GM13976 (cell line): ENCODE data around the gene DOCK4.

Experiments
- DNase-seq: peaks from one replicate; pipeline ENCODE4 v3.0.0; 2012; ENCODE audit warnings: low spot score
- CTCF ChIP-seq: IDR thresholded peaks from 2 replicates; pipeline ENCODE4 v1.5.1; 2012; ENCODE audit warnings: borderline replicate concordance, mild to moderate bottlenecking; ENCODE audit not compliant: insufficient read depth; ENCODE audit errors: extremely low read depth, missing control alignments, control extremely low read depth
- in situ Hi-C: fragments of 300-500 bp; cut with MboI; formaldehyde crosslinking; loops from one replicate; pipeline ENCODE4 v1.12.0; 2022; ENCODE audit warnings: low sequenced_read_pairs, mixed read lengths, inconsistent platforms; ENCODE audit not compliant: unreplicated experiment

The DOCK4 gene

GRCh38 chr7:112020800-112021199 is 185.4 kb downstream of the DOCK4 start:
- in situ Hi-C loops, result no loop called here
- no peak for TF ChIP-seq CTCF
- no peak for DNase-seq

- no peak for TF ChIP-seq CTCF
- DNase-seq, result no peak
- in situ Hi-C loops, result no loop called here
These were observed 186.3 kb downstream of the DOCK4 start for GRCh38 chr7:112019932-112020331.

GRCh38 chr7:112018305-112019030 is 187.7 kb downstream of the DOCK4 start:
- no peak for TF ChIP-seq CTCF
- in situ Hi-C loops, result no loop called here

GRCh38 chr7:112015146-112015545 is 191.1 kb downstream of the DOCK4 start:
- in situ Hi-C loops, result no loop called here
- TF ChIP-seq CTCF, result no peak

More at GRCh38 chr7:112018305-112019030, 187.7 kb downstream of the DOCK4 start:
- no peak for DNase-seq

GRCh38 chr7:112014347-112014746 is 191.9 kb downstream of the DOCK4 start:
- no peak for DNase-seq
- no peak for TF ChIP-seq CTCF
- in situ Hi-C loops, result no loop called here

More at GRCh38 chr7:112015146-112015545, 191.1 kb downstream of the DOCK4 start:
- DNase-seq, result no peak

- no peak for DNase-seq
- in situ Hi-C loops, result no loop called here
- TF ChIP-seq CTCF, result no peak
These were observed 192.9 kb downstream of the DOCK4 start for GRCh38 chr7:112013274-112013673.
